GM21619 (cell line): ENCODE results near the gene CAB39.

Source experiments
- ATAC-seq: cut with Tn5 transposase; IDR thresholded peaks from one replicate; pipeline ENCODE4 v1.9.1; 2021; ENCODE audit not compliant: unreplicated experiment

CAB39 gene

DNA sequence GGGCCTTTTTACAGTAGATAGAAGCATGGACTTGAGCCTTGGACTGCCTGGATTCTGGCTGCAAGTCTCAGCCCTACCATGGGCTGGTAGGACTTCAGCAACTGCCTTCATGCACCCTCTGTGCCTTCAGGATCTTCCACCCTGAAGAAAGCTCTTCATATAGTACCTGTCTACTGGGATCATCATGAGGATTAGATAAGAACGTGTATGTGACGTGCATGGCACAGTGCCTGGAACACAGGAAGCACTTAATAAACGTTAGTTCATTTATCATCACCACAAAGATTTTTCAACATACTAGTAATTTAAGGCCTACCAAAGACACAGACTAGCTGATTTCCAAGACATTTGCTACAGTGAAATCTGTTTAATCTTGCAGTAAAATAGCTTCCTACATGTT, 98.9 kb downstream of the CAB39 start:
- no peak for ATAC-seq

DNA sequence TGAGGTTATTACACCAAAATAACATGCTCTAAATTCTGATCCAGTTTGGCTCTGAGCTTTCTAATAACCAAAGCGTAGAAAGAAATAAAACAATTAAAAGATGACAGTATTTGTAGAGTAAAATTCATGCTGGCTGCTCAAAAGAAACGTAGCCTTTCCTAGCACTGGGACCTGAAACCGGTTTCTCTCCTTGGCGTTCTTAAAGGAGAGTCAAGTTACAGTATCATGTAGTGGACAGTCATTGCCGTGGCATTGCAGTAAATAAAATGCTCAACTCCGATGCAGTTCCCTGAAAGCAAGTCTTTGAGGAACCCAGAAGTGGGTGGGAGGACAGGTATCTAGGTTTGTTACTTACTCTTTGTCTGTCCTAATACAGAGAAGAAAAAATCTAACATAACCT, 99.4 kb downstream of the CAB39 start:
- ATAC-seq: no peak

DNA sequence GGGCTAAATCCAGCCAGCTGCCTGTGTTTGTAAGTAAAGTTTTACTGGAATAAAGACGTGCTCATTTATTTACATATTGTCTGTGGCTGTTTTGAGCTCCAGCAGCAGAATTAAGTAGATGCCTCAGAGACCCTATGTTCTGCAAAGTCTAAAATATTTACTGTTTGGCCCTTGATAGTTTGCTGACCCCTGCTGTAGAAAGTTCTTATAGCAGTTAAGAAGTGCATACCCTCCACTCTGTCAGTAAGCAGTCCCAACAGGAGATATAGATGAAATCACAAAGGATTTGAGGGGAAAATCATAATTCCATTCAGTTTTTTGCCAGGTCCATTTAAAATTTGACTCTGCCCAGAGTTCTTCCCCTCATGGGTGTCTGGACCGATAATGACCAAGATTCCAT, 102.0 kb downstream of the CAB39 start:
- no peak for ATAC-seq

DNA sequence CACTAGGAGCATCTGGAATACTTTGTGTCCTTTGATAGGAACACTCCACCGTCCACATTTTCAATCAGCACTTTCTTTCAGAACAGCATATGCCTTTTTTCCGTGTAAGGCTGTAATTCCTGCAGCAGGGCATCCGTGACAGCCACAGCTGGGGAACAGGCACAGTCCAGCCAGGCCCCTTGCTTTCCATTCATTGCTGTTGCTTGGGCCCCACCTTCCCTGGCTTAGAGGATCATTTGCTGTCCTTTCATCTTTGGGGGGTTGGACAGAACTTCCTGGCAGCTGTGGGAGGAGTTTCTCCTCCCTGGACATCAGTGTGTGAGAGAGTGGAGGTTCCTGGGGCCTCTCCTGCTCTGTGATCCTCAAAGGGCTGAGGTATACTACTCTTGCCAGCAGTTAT, 102.4 kb downstream of the CAB39 start:
- ATAC-seq: no peak

DNA sequence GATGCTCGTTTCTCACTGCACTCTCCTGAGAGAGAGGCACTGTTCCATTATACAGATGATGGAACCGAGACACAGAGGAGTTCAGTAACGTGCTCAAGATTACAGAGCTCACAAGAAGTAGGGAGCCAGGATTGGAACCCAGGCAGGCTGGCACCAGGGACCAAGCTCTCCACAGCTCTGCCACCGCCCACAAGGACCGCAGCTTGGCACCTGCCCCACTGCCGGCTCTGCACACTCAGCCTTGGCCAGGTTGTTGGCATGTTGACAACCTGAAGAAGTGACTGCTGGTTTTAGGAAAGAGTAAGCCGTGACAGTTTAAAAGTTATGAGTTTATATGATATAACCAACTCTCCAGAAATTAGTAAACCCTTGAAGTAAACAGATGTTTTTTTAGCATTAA, 104.1 kb downstream of the CAB39 start:
- ATAC-seq: no peak

DNA sequence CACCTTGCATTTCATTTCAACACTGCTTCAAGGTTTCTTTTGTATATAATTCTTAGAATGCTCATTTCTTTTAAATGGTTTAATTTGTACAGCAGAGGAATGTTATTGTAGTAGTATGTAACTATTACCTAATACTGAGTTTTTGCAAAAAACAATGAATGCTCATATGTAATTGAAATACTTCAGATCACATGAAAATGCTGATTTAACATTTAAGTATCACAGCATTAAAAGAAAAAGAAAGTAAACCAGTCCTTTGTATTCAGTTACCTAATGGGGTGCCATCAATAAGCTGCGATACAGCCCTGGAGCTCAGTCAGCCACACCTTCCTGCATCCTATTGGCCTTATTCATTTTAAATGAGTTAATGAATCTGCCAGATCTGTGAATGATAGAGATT, 106.8 kb downstream of the CAB39 start:
- no peak for ATAC-seq

DNA sequence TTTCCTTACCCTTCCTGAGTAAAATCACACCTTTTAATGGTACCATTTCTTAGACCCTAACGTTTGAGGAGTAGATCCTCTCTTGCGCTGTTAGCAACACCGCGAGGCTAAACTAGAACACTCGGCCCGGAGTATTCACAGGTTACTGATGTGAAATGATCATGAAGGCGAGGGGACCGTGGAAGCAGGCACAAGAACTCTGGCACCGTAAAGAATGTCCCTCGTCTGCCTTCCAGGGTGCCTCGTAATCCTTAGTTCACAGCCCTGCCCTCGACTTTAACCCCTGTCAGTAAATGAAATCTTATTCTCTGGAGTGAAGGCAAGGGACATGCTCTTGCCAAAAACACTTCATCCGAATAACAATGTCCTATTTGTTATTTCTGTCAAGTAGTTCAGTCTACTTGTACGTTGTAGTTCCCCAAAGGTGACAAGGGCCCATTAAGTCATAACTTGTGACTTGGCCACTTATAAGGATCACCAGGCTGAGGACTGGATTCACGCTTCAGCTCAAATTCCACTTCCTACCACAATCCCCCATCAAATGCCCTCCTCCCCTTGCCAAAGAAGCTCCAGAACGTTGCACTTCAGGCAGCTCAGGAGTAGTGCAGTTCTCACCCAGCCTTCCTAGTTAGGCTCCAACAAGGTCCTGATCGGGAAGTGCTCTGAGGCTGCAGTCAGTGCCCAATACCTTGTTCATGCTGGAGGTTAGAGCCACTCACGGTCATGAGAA, 108.8 kb downstream of the CAB39 start:
- no peak for ATAC-seq

DNA sequence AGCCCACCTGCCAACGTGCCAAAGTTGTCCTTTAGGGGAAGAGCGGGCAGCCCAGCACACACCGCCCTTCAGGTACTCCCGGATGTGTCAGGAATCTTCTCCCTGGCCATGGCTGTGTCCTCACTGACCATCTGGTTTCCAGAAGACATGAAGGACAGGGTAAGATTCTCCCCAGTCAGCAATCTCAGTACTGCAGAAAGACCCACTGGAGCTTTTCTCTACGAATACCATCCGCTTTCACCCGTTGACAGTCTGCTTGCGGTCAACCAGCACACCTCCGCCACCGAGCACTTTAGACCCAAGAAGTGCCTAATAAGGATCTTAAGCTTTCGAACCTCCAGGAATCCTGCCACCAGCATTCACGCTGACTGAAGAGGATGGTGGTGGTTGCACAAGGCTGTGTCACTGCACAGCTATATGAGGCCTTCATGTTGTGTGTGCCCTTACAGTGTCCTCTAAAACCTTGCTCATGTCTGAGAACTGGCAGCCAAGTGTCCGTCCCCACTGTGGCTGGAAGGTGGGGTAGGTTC, 109.4 kb downstream of the CAB39 start:
- no peak for ATAC-seq

DNA sequence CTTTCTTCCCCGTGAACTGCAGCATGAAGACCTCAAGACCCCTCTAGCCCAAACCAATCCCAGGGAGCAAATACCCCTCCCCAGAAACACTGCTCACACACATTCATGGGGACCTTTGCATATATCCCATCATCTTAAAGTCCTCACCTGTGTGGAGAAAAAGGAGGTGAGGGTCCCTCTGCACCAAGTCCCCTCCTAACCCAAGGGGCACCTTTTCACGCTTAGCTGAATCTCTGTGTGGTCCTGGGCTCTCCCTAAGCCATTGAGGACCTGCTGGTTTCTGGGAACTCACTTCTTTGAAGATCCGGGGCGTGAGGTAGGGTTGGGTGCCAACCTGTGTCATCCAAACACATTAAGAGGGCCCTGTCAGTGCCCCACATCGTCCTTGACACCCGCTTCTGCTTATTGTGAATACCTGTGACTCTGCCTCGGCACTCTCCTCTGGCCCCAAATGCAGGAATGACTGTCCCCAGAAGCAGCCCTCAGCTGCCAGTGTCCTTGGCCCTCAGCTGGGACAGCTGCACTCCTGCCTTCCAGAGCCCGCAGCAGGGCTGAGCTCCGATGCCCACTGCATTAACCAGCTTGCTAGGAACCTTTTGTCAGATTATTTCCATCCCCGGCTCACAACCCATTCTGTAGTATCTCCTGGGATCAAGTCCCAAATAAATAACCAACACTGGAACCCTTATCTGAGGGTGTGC, 110.8 kb downstream of the CAB39 start:
- no peak for ATAC-seq

DNA sequence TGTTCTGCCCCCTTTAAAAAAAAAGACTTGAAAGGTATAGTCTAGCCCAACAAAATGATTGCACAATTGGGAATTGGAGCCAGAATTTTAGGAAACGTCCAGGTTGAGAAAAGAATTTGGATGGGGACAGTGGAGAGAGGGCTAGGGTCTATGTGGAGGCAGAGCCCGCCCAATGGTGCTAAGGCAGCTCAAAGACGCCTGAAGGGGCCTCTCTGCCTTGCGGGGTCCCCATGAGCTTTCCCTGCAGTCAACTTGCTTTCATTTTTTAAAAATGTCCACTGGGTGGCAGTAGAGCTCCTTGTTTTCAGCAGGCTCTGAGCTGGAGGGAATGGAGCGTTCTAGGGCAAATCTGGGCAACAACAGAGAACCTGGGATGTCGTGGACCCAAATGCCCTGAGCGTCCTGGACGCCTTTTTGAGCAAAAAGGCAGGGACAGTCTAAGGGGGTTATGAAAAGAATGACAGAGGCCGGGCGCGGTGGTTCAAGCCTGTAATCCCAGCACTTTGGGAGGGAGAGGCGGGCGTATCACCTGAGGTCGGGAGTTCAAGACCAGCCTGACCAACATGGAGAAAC, 111.8 kb downstream of the CAB39 start:
- peak; percentile 60 for ATAC-seq

DNA sequence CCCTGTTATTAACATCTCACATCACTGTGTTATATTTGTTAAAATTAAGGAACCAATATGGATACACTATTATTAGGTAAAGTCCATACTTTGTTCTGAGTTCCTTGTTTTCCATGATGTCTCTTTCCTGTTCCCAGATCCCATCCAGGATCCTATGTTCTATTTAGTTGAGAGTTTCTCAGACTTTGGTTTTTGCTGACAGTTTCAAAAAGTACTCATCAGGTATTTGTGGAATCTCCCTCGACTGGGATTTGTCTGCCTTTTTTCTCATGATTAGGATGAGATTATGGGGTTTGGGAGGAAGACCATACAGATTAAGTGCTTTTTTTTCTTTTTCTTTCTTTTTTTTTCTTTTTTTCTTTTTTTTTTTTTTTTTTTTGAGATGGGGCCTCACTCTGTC, 112.7 kb downstream of the CAB39 start:
- ATAC-seq: no peak

DNA sequence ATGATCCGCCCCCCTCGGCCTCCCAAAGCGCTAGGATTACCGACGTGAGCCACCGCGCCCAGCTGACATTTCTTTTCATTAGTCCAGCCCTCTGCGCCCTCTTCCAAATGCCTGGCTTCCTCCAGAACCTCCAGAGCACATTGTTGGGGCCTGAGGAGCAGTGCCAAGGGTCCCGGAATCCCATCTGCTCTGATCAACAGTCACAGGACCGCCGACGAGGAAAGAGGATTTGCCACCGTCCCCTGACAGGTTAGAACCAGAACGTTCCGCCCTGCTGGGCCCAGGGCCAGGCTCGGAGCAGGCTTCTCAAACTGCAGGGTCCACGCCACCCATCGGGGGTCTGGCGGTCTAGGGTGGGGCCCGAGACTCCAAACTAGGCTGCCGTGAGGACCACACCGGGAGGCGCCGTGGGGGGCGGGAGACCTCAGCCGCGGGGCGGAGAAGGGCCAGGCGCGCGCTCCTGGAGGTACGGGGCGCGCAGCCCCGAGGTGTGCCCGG, 115.2 kb downstream of the CAB39 start:
- no peak for ATAC-seq

DNA sequence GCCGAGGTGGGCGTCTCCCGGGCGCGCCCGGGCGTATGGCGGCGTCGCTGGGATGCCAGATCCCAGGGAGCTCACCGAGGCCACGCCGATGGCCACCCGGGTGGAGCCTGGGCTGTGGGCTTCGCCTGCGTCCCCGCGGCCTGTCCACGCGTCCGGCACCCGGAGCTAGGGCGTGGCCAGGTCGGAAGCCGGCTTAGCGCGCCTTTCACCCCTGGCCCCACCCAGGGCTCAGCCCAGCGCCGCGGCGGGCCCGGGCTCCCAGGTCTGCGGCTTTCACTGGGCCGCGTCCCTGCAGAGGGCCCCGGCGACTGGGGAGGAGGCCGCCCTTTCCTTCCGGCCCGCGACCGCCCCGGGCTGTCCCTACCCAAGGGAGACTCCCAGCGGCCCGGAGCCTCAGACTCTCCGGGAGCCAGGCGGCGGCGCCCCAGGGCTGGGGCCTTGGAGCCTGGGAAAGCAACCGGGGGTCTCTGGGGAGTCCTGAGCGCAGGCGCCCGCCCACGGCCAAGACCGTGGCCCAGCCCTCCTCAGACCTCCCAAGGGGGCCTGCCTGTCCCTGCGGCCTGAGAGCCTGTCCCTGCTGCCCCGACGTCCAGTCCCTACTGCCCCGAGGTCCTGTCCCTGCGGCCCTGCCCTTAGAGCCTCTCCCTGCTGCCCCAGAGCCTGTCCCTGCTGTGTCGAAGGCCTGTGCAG, 115.8 kb downstream of the CAB39 start:
- no peak for ATAC-seq

DNA sequence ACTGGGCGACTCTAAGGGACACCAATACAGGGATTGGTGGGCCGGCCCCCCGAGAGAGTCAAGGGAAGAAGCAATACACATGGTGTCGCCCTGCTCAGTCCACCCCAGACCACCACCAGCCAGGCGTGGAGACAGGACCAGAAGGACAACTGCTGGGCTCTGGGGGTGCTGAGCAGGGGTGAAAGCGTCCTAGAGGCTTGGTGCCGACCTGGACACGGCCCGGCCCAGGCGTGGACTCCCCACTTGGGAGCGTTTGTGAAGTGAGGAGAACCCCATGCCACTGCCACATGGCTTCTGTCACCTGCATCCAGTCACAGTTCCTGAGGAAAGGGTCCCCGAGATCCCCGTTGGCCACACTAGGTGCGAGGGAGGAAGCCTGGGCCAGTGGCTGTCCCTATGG, 116.7 kb downstream of the CAB39 start:
- no peak for ATAC-seq

DNA sequence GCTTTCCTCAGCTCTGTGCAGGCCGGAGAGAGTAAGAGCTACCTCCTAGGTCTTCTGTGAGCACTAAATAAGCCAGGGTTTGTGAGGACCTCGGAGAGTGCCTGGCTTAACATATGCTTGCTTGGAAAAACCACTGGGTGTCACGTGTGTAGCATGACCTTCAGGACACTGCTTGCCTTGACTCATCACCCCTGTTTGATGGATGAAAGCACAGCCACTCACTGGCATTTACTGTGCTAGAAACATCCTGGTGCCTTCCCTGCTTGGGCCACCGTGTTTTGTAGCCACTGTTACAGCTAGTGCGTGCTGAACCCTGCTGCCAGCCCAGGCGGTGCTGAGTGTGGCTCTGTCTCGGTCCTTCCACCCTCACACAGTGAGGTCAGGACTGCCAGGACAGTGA, 117.3 kb downstream of the CAB39 start:
- no peak for ATAC-seq

DNA sequence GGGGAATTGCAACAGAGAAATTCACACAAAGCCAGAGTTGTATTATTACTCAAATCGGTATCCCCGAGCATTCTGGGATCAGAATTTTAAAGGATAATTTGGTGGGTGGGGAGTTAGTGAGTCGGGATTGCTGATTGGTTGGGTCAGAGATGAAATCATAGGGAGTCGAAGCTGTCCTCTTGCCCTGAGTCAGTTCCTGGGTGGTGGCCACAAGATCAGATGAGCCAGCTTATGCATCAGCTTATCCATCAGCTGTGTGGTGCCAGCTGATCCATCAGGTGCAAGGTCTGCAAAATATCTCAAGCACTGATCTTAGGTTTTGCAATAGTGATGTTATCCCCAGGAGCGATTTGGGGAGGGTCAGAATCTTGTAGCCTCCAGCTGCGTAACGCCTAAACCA, 117.8 kb downstream of the CAB39 start:
- no peak for ATAC-seq

DNA sequence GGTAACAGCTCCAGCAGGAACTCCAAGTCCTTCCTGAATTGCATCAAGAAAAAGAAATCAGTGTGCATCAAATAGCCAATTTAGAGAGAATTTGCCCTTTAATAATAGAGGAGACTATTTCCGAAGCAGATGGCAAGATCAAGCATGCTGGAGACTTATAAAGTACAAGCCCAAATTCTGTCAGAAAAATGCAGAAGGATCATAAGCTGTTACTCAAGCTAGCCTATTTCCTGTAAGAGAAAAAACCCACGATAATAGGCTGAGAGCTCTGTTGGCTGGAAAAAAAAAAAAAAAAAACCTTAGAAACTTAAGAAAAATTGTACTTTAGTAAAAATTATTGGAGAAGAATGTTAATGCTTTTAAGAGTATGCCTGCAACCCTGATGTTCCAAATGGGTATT, 127.7 kb downstream of the CAB39 start:
- no peak for ATAC-seq

DNA sequence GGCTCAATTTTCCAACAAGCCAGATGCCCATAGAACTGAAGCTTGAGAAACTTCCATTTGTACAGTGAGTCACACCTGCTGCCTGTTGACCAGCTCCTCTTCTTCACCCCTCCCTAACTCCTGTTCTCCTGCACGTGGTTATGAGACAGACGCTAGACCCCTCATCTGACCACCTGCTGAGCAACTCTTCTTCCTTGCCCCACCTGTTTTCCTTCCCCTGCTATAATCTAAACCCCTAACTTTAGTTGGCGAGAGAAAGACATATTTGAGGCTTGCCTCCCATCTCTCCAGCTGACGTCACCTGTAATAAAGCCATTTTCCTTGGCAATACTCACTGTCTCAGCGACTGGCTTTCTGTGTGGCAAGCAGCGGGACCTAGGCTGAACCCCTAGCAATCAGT, 129.8 kb downstream of the CAB39 start:
- ATAC-seq: no peak

DNA sequence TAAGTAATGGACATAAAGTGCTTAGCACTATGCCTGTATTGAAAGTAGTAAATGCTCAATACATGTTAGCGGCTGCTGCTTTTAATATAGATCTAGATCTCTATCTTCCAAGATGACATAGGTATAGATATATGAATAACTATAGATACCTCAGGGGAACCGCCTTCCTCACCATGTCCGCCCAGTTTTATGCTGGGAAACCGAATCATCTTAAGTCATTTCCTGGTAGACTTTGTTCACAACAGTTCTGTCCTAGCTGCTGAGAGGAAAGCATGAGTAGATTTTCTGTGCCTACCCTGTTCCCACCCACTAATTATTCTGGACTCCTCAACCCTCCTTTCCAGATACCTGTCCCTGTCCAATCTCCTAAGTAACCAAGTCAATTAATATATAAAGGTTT, 130.5 kb downstream of the CAB39 start:
- ATAC-seq: no peak

DNA sequence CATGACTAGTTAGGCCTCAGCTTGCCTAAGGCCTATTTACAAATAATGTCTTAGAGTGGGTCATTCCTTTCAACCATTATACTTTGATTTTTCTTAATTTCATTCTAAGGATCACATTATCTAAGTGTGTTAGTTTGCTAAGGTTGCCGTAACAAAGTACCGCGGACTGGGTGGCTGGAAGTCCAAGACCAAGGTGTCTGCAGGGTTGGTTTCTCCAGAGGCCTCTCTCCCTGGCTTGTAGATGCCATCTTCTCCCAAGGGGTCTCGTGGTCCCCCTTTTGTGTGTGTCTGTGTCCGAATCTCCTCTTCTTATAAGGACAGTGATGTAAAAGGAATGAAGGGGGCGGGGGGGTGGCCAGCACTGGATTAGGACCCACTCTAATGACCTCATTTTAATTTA, 133.7 kb downstream of the CAB39 start:
- no peak for ATAC-seq

DNA sequence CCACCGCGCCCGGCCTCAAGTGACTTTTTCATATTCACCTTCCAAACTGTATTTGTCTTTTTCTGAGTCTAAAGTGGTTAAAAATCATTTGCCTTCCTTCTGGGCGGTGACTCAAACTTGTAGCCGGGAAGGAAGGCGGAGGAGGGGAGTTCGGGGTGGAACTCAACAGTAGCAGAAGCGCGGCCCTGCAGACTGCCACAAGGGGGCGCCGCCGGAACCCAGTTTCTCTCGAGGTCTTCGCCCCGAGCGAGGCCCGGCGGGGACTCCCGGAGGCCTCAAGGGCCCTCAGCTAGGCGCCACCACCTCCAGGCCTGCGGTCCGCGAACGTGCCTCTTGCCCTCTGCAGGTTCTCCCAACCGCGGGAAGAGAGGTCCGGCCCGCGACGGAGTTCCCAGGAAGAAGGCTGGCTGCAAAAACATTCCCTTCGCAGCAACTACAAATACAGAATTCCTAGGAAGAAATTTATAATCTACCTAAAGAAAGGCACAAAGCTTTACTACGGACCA, 135.3 kb downstream of the CAB39 start:
- ATAC-seq: peak; percentile 96
